Activated gamma-delta T cell treated with Interleukin-2 at 50 U/mL for 16 hours (primary cell): Measurements from ENCODE around the gene ETV3.

Experiments
- DNase-seq: peaks from one replicate; pipeline ENCODE4 v3.0.0-alpha.2; 2020

The ETV3 gene

DNA sequence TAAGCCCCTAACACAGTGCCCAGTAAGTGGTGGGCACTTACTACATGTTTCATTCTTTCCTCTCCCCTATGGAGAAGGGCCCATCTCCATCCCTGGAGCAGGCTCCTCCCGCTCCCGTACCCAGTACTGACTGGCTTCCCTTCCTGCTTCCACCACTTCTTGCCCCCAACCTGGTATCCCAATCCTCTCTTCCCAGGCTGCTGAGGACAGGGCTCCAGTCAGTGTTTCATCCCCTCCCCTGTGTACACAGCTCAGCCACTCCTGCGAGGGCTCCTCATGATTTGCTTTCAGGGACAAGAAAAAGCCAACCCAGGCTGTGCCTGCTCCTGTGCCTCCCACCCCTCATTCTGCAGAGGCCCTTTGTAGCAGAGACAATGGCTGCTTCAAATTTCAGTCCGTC, 20.8 kb upstream of the ETV3 start:
- DNase-seq, result no peak

DNA sequence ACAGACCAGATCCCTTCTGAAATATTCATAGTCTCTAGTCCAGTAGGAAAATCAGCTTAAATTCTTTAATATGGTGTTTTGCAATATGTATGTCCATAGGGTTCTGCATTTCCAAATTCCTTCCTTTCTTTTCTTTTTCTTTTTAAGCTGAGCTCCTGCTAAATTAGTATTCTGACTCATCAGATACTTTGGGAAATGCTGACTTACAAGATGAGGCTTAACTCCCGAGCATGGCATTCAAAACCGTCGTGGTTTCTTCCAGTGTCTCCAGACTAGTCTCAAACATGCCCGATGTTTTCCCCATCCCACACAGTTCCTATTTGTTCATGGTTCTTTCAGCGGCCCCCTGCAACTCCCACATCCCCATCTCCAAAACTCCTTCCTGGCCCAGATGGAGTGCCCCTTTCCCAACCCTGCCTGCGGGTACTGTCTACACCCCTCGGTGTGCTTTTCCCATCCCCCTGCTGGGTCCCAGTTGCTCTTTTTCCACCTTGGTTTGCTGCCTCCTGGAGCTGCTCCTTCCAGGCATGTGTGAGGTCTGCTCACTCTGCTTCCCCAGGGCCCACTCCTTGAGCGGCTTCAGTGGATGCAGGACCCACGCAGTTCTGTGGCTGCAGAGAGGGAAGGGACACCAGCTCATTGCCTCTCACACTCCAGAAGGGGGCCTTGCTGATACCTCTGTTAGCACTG, 19.5 kb upstream of the ETV3 start:
- DNase-seq, result no peak

- DNase-seq, result peak; percentile 77
Measured at GRCh38 chr1:157156058-157156541, 17.9 kb upstream of the ETV3 start.

GRCh38 chr1:157155658-157156057, 17.5 kb upstream of the ETV3 start:
- DNase-seq, result no peak

GRCh38 chr1:157154940-157155514, 16.8 kb upstream of the ETV3 start:
- DNase-seq, result no peak

GRCh38 chr1:157154291-157154690, 16.1 kb upstream of the ETV3 start:
- no peak for DNase-seq

GRCh38 chr1:157153746-157154145, 15.6 kb upstream of the ETV3 start:
- DNase-seq, result no peak

- DNase-seq, result no peak
Measured at GRCh38 chr1:157152510-157152909, 14.3 kb upstream of the ETV3 start.

DNA sequence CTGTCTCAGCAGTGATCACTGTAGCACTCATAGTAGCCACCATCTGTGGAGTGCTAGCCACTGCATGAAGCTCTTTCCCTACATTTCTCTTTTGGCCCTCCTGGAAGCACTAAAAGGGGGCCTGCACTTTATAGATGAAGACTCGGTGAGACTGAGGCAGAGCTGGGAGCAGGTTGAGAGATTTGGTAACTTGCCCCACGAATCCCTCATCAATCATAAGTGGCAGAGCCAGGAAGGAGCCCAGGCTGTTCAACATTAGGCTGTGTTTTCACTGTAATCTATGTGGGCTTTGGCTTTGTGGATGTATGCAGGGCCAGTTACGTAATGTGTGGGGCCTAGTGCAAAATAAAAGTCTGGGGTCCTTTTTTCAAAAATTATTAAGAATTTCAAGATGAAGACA, 13.3 kb upstream of the ETV3 start:
- no peak for DNase-seq

GRCh38 chr1:157151073-157151472, 12.9 kb upstream of the ETV3 start:
- DNase-seq, result no peak

- DNase-seq, result no peak
Measured at GRCh38 chr1:157150631-157151030, 12.4 kb upstream of the ETV3 start.

DNA sequence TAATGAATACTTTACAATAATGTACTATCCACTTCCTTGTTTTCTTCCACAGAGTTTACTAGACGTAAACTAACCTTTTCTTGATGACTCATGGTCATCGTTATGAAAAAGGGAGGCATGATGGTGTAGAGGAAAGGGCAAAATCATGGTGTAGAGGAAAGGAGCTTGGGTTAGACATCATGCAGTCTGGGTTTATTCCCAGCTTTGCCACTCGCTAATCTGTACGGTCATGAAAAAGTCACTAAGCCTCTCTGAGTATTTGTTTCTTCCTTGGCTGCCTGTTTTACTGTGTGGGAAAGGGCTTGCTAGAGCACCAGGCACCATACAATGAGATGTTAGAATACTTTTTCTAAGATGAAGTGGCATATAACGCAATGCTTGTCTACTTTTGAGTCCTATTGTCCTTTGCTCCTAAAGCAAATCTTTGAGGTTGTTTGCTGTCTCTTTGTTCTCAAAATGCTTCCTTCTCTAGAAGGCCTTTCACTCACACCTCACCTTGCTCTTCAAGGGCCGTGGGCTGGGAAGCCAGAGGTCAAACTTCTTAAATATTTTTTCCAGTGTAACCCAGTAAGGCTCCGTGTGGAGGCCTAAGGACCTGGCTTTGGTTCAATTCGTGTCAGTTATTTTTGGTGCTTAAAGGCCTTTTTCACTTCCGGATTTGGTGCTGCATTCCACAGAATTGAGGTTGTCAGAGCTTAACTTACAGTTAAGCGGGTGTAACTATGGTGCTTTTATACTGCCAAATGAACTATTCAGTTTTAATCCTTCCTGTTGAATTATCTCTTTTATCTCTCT, 9.9 kb upstream of the ETV3 start:
- no peak for DNase-seq

GRCh38 chr1:157147037-157147436, 8.8 kb upstream of the ETV3 start:
- DNase-seq, result no peak

- no peak for DNase-seq
Measured at GRCh38 chr1:157146244-157146643, 8.0 kb upstream of the ETV3 start.

GRCh38 chr1:157145076-157145475, 6.9 kb upstream of the ETV3 start:
- DNase-seq, result no peak

- no peak for DNase-seq
Measured at GRCh38 chr1:157144509-157144908, 6.3 kb upstream of the ETV3 start.

DNA sequence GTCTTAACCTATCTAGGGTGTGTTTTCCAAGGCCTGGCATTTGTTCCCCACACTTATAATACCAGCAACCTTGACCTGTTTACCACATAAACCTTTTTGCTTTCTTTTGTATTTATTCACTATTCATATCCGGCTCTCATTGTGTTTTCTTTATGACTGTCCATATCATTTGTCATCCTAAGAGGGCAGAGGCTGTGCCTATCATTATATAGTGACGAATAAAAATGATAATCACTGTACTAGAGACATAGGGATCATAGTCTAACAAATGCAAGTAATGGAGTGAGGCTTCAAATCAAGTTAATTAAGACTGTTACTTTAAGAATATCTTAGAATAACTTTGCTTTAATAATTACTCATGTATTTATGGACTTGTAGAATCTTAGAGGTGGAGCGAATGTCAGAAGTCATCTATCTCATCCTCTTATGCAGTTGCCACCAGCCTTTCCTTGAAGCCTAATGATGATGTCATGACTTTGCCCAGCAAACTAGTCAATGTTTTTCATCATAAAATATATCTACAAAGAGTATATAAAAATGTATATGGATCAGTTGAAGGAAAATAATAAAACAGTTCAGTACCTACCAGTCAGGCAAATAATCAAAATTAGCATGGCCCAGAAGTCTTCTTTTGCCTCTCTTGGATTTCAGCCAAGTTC, 4.7 kb upstream of the ETV3 start:
- DNase-seq, result no peak

GRCh38 chr1:157142201-157142600, 4.0 kb upstream of the ETV3 start:
- no peak for DNase-seq

DNA sequence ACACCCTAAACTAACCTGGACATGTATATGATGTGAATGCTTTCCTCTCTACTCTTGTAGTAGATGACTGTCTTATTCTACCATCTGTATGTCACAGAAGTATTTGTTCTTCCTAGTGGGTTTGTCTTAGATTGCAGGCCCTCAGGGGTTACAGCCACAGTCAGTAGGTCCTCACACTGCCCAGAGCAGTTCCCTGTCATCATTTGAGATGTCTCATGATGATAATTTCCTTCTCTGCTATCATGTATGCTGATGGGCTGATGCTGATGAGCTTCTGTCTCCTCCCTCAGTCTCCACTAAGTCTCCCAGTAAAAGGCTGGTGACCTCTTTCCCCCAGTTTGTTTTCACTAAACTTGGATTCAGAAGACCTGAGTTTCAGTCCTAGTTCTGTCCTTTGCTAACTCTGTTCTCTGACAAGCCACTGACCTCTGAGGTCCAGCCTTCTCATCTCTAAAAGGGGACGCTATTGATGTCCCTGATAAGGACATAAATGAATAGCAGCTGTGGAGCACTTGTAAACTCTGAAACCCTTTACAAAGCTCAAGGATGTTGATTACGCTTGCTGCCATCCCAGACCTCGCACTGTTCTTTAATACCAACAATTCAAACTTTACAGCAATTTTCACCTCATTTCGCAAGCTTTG, 3.1 kb upstream of the ETV3 start:
- no peak for DNase-seq

GRCh38 chr1:157140063-157140588, 1.9 kb upstream of the ETV3 start:
- DNase-seq, result no peak

GRCh38 chr1:157139052-157139715, 989 bp upstream of the ETV3 start:
- DNase-seq, result no peak
